Neural crest cell (in vitro differentiated cells): ENCODE data around the gene RGS7. TPM values are rescaled to one million over a fixed set of nuclear protein-coding genes. Genes with fewer than 3 reads are reported as not detected.

ENCODE experiments used
- DNase-seq: peaks from one replicate; pipeline ENCODE4 v3.0.0; 2021; ENCODE audit warnings: low read depth, mixed read lengths, low spot score
- H3K27ac Mint-ChIP-seq: one replicate; pipeline ENCODE4 v1.8.0; 2021; ENCODE audit warnings: mild to moderate bottlenecking, mixed read lengths; ENCODE audit not compliant: unreplicated experiment
- H3K27me3 Mint-ChIP-seq: 2 replicates; pipeline ENCODE4 v1.8.0; 2021; ENCODE audit warnings: low read depth, mild to moderate bottlenecking, mixed read lengths
- H3K36me3 Mint-ChIP-seq: 2 replicates; pipeline ENCODE4 v1.8.0; 2021; ENCODE audit warnings: low read depth, mild to moderate bottlenecking, mixed read lengths
- H3K4me1 Mint-ChIP-seq: 2 replicates; pipeline ENCODE4 v1.8.0; 2021; ENCODE audit warnings: mixed read lengths
- H3K4me3 Mint-ChIP-seq: one replicate; pipeline ENCODE4 v1.8.0; 2021; ENCODE audit warnings: mild to moderate bottlenecking, mixed read lengths
- H3K9me3 Mint-ChIP-seq: 2 replicates; pipeline ENCODE4 v1.8.0; 2021; ENCODE audit warnings: mixed read lengths
- CTCF ChIP-seq: fragments of 200-600 bp; sonication (generic); conservative IDR thresholded peaks from 2 replicates; pipeline ENCODE4 v1.5.0; 2021; ENCODE audit warnings: antibody characterized with exemption, mild to moderate bottlenecking
- total RNA-seq: library from RNA; stranded (reverse); gene quantifications from 2 replicates; pipeline ENCODE4 v1.2.1, GENCODE V29; 2021

RGS7 gene
- total RNA-seq, 1 donor from 2014 or later: 0.65 TPM

GRCh38 chr1:240956020-240956419 is 401.0 kb downstream of the RGS7 start:
- H3K4me1 Mint-ChIP-seq: no peaks in the 10 kb centered on the region
- DNase-seq: no peak
- no peaks in the 10 kb centered on the region for H3K36me3 Mint-ChIP-seq
- H3K27ac Mint-ChIP-seq: no peak overlapping the region
- no peak for TF ChIP-seq CTCF
- no peak overlapping the region for H3K4me3 Mint-ChIP-seq
- no peaks in the 10 kb centered on the region for H3K9me3 Mint-ChIP-seq
- H3K27me3 Mint-ChIP-seq: no peaks in the 10 kb centered on the region

GRCh38 chr1:240947438-240948224 is 409.4 kb downstream of the RGS7 start:
- Mint-ChIP-seq H3K4me1 (no peaks in the 10 kb centered on the region), H3K27ac (no peak overlapping the region), H3K9me3 (no peaks in the 10 kb centered on the region), H3K4me3 (no peak overlapping the region), H3K27me3 (no peaks in the 10 kb centered on the region), H3K36me3 (no peaks in the 10 kb centered on the region)
- TF ChIP-seq CTCF: no peak
- no peak for DNase-seq

- H3K4me1 Mint-ChIP-seq: no peaks in the 10 kb centered on the region
Observed at GRCh38 chr1:240946926-240947325, 410.1 kb downstream of the RGS7 start.

GRCh38 chr1:240942901-240943300 is 414.1 kb downstream of the RGS7 start:
- no peak overlapping the region for H3K27ac Mint-ChIP-seq
- no peaks in the 10 kb centered on the region for H3K27me3 Mint-ChIP-seq
- no peaks in the 10 kb centered on the region for H3K9me3 Mint-ChIP-seq
- DNase-seq: no peak
- peaks cover 2% of the 10 kb centered on the region for H3K36me3 Mint-ChIP-seq
- no peak overlapping the region for H3K4me3 Mint-ChIP-seq
- no peak for TF ChIP-seq CTCF
- no peaks in the 10 kb centered on the region for H3K4me1 Mint-ChIP-seq

More at GRCh38 chr1:240946926-240947325, 410.1 kb downstream of the RGS7 start:
- peak; percentile 65 for TF ChIP-seq CTCF
- Mint-ChIP-seq H3K27ac (no peak overlapping the region), H3K27me3 (no peaks in the 10 kb centered on the region), H3K4me3 (no peak overlapping the region), H3K9me3 (no peaks in the 10 kb centered on the region), H3K36me3 (no peaks in the 10 kb centered on the region)
- DNase-seq: peak; percentile 28

- no peak for TF ChIP-seq CTCF
- peaks cover 5% of the 10 kb centered on the region for H3K9me3 Mint-ChIP-seq
- no peaks in the 10 kb centered on the region for H3K27me3 Mint-ChIP-seq
- H3K36me3 Mint-ChIP-seq: peaks cover 2% of the 10 kb centered on the region
- no peak for DNase-seq
- no peak overlapping the region for H3K4me3 Mint-ChIP-seq
- no peak overlapping the region for H3K27ac Mint-ChIP-seq
- H3K4me1 Mint-ChIP-seq: no peaks in the 10 kb centered on the region
Observed at GRCh38 chr1:240941701-240942370, 415.2 kb downstream of the RGS7 start.
